B cell (primary cell): ENCODE data around the gene THEM5.

Experiments
- CTCF ChIP-seq: fragments of 200-600 bp; IDR thresholded peaks from one replicate; pipeline ENCODE4 v1.8.0; 2022; ENCODE audit warnings: antibody characterized with exemption, mild to moderate bottlenecking
- EZH2 ChIP-seq: IDR thresholded peaks from 2 replicates; pipeline ENCODE4 v1.6.1; 2012; ENCODE audit warnings: borderline replicate concordance, low read depth, mild to moderate bottlenecking, moderate library complexity, low read length; ENCODE audit not compliant: insufficient read depth, poor library complexity, severe bottlenecking

DNA sequence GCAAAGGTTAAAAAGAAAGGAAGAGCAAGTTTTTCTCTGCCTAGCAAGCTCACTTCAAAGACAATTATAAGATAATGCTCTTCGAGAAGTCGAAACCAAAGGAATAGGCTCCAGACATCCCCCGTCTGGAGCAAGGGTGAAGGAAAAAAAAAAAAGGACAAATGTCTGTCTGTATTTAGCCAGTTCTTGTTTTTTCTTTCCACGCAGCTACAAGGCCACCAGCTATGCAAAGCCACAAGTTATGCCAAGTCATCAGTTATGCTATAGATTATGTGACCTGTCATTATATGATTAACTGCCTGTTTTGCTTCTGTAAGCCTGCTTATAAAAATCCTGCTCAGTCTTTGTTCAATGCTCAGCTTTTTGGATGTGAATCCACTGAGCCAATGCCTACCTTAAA, 2.4 kb upstream of the THEM5 start:
- TF ChIP-seq CTCF (no peak), EZH2 (no peak)
